ENCODE results near the gene ADNP2. TPM values are rescaled to one million over a fixed set of nuclear protein-coding genes. Genes with fewer than 3 reads are reported as not detected.

Gene ADNP2
- total RNA-seq, 2 experiments from 2014 or later, result 19.4 to 20.3 TPM

- no peak for DNase-seq
- Mint-ChIP-seq H3K4me1 (no peaks in the 10 kb centered on the region), H3K27ac (no peak overlapping the region), H3K4me3 (no peak overlapping the region), H3K36me3 (ENCODE audit: low read depth) (no peaks in the 10 kb centered on the region), H3K9me3 (no peaks in the 10 kb centered on the region), H3K27me3 (peaks cover 3% of the 10 kb centered on the region)
- POLR2A ChIA-PET, result no interaction called here
- CTCF ChIA-PET, result interaction anchor here (0.6 kb wide), 1 partner anchor 1186 kb away, joined by 4 read pairs; no protein-coding TSS in a partner anchor
Observed at GRCh38 chr18:80183273-80184050, 74.4 kb downstream of the ADNP2 start.

DNA sequence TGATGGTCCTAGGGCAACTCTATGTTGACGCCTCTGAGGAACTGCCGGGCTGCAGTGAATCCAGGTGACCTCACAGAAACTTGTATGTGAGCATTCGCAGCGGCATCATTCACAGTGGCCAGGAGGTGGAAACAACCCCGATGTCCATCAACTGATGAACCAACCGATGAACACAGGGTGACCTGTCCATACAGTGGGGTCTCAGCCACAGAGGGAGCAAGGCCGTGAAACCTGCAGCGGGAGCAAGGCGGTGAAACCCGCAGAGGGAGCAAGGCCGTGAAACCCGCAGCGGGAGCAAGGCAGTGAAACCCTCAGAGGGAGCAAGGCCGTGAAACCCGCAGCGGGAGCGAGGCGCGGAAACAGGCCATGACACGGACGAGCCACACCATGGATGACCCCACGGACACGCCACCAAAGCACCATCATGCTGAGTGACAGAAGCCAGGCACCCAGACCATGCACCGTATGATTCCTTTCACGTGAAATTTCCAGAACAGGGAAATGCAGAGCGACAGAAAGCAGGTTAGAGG, 75.2 kb downstream of the ADNP2 start:
- Mint-ChIP-seq H3K27me3 (peaks cover 3% of the 10 kb centered on the region), H3K9me3 (no peaks in the 10 kb centered on the region), H3K36me3 (ENCODE audit: low read depth) (no peaks in the 10 kb centered on the region), H3K27ac (no peak overlapping the region), H3K4me1 (no peaks in the 10 kb centered on the region), H3K4me3 (no peak overlapping the region)
- ChIA-PET CTCF (no interaction called here), POLR2A (no interaction called here)
- DNase-seq, result no peak

- Mint-ChIP-seq H3K27me3 (peaks cover 3% of the 10 kb centered on the region), H3K4me3 (no peak overlapping the region), H3K36me3 (ENCODE audit: low read depth) (no peaks in the 10 kb centered on the region), H3K27ac (no peak overlapping the region), H3K9me3 (no peaks in the 10 kb centered on the region), H3K4me1 (no peaks in the 10 kb centered on the region)
- no peak for DNase-seq
- ChIA-PET CTCF (no interaction called here), POLR2A (no interaction called here)
Observed at GRCh38 chr18:80185545-80185944, 76.5 kb downstream of the ADNP2 start.

GRCh38 chr18:80187956-80188642, 79.0 kb downstream of the ADNP2 start:
- H3K27me3 Mint-ChIP-seq, result peaks cover 12% of the 10 kb centered on the region
- no peaks in the 10 kb centered on the region for H3K9me3 Mint-ChIP-seq
- POLR2A ChIA-PET, result no interaction called here
- H3K4me1 Mint-ChIP-seq, result no peaks in the 10 kb centered on the region
- DNase-seq, result no peak
- CTCF ChIA-PET, result no interaction called here
- no peaks in the 10 kb centered on the region for H3K36me3 Mint-ChIP-seq (ENCODE audit: low read depth)
- no peak overlapping the region for H3K4me3 Mint-ChIP-seq
- no peak overlapping the region for H3K27ac Mint-ChIP-seq

GRCh38 chr18:80188643-80189530, 79.8 kb downstream of the ADNP2 start:
- CTCF ChIA-PET, result interaction anchor here (0.7 kb wide), 1 partner anchor 17 kb away, joined by 3 read pairs; no protein-coding TSS in a partner anchor
- Mint-ChIP-seq H3K27me3 (peaks cover 9% of the 10 kb centered on the region), H3K4me3 (no peak overlapping the region), H3K36me3 (ENCODE audit: low read depth) (no peaks in the 10 kb centered on the region), H3K27ac (no peak overlapping the region), H3K9me3 (no peaks in the 10 kb centered on the region), H3K4me1 (no peaks in the 10 kb centered on the region)
- no peak for DNase-seq
- POLR2A ChIA-PET, result no interaction called here

GRCh38 chr18:80189531-80189865, 80.4 kb downstream of the ADNP2 start:
- Mint-ChIP-seq H3K9me3 (no peaks in the 10 kb centered on the region), H3K4me3 (no peak overlapping the region), H3K27me3 (peaks cover 9% of the 10 kb centered on the region), H3K27ac (no peak overlapping the region), H3K36me3 (ENCODE audit: low read depth) (no peaks in the 10 kb centered on the region), H3K4me1 (no peaks in the 10 kb centered on the region)
- POLR2A ChIA-PET, result no interaction called here
- DNase-seq, result no peak
- CTCF ChIA-PET, result interaction anchor here (0.7 to 1.2 kb wide), 2 partner anchors 14 to 16 kb away, joined by 3 to 5 read pairs; no protein-coding TSS in a partner anchor

Other genes starting within 250 kb of the ADNP2 start
- gene SLC66A2, start 157.6 kb upstream of the ADNP2 start, total RNA-seq, result 10 to 100 TPM; 28.3 to 34.6 TPM
- 10 to 100 TPM in 1 of 2 experiments, 1 to 10 TPM in 1; 7.2 to 11.5 TPM for gene HSBP1L1, start 144.6 kb upstream of the ADNP2 start, total RNA-seq
- 100 to 1,000 TPM; 131 TPM for gene TXNL4A, start 120.7 kb upstream of the ADNP2 start, total RNA-seq
- 10 to 100 TPM; 24.2 to 25.0 TPM for gene RBFA, start 74.8 kb upstream of the ADNP2 start, total RNA-seq
- under 1 TPM; 0.15 to 0.22 TPM for gene PARD6G, start 138.3 kb downstream of the ADNP2 start, total RNA-seq